HG03108 (cell line): Measurements from ENCODE around the gene EGFLAM.

Experiments
- ATAC-seq: cut with Tn5 transposase; IDR thresholded peaks from one replicate; pipeline ENCODE4 v1.9.1; 2021; ENCODE audit warnings: moderate library complexity; ENCODE audit not compliant: unreplicated experiment

EGFLAM gene

GRCh38 chr5:38265546-38266179, 7.3 kb downstream of the EGFLAM start:
- no peak for ATAC-seq

DNA sequence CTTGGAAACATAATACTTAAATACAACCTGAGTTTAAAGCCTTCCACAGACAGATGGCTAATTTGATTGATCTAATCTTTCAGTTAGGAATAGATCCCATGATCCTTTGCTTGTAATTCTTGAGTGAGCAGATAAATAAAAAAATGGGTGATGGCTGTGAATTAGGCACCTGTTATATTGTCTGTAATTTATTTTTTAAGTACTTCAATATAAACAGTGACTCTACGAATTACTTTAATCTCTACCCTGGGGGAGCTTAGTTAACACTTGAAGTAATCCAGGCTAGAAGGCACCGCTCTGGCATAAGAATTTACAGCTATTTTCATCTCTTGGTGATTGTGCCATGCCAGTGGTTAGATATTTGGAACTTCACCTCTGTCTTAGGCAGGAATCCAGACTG, 9.0 kb downstream of the EGFLAM start:
- ATAC-seq = no peak

- no peak for ATAC-seq
These were observed 15.3 kb downstream of the EGFLAM start for GRCh38 chr5:38273626-38274025.

DNA sequence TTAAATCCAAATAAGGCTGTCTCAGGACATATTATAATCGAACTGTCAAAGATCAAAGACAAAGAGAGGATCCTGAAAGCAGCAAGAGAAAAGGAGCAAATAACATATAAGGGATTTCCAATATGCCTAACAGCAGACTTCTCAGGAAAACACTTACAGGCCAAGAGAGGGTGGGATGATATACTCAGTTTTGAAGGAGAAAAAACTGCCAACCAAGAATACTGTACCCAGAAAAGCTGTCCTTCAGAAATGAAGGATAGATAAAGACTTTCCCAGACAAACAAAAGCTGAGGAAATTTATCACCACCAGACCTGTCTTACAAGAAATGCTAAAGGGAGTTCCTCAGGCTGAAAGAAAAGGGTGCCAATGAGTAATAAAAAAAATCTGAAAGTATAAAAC, 16.0 kb downstream of the EGFLAM start:
- ATAC-seq = no peak

DNA sequence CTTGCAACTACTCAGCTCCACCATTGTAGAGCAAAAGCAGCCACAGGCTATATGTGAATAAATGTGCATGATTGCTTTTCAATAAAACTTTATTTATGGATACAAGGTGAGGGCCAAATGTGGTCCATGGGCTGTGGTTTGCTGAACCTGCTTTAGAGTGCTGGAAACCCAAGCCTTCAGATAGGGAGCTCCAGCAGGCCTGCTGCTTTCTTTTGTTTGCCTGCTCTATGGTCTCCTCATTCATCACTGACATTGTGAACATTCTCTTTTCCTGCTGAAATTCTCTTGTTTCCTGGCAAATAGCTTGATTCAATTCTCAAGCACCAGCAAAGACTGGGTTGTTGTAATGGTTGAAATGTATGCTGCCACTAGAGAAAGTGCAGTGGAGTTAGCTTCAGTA, 26.0 kb downstream of the EGFLAM start:
- ATAC-seq = no peak

GRCh38 chr5:38285226-38285625, 26.9 kb downstream of the EGFLAM start:
- ATAC-seq = no peak

GRCh38 chr5:38286002-38286401, 27.6 kb downstream of the EGFLAM start:
- ATAC-seq = no peak

DNA sequence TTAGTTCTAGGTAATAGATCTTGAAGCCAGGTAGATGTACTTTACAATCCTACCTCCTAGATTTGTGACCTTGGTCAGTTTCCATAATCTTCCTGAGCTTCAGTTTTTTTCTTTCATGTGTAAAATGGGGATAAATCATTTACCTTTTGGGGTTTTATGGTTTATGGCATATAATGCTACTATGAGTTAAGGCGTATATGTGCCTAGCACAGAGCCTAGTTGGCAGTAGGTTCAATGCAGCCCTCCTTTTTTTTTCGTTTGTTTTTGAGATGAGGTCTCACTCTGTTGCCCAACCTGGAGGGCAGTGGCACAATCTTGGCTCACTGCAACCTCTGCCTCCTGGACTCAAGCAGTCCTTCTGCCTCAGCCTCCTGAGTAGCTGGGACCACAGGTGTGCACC, 28.8 kb downstream of the EGFLAM start:
- no peak for ATAC-seq

- ATAC-seq = no peak
These were observed 31.1 kb downstream of the EGFLAM start for GRCh38 chr5:38289457-38289856.

DNA sequence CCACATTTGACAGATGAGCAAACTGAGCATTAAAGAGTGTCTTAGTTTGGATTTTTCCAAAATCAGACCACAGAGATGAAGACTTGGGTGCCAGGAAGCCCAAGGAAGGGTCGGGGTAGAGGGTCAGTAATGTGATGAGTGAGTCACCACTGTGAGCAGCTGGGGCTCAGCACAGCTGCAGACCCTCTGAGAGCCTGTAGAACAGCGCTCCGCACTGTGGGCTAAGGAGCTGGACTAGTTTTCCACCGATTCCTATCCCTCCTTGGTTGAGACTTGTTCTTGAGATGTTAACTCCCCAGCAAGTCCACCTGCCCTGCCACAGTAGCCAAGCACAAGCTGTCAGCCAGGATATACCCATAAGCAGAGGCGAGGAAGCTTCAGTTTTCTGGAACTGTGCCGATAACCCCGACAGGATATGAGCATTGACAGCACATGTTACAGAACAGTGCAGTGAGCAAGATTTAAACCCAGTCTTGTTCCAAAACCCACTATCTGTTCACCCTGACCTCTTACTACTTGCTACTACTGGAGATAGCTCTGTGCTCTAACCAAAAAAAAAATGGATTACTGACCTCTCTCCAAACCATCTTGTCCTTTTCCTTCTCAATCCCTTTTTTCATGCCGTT, 31.8 kb downstream of the EGFLAM start:
- ATAC-seq = no peak

GRCh38 chr5:38291355-38291754, 33.0 kb downstream of the EGFLAM start:
- no peak for ATAC-seq

GRCh38 chr5:38292228-38292627, 33.9 kb downstream of the EGFLAM start:
- ATAC-seq = no peak

- ATAC-seq = no peak
These were observed 37.4 kb downstream of the EGFLAM start for GRCh38 chr5:38295751-38296150.

GRCh38 chr5:38297830-38298608, 39.7 kb downstream of the EGFLAM start:
- ATAC-seq = no peak

- no peak for ATAC-seq
These were observed 41.2 kb downstream of the EGFLAM start for GRCh38 chr5:38299585-38299984.

DNA sequence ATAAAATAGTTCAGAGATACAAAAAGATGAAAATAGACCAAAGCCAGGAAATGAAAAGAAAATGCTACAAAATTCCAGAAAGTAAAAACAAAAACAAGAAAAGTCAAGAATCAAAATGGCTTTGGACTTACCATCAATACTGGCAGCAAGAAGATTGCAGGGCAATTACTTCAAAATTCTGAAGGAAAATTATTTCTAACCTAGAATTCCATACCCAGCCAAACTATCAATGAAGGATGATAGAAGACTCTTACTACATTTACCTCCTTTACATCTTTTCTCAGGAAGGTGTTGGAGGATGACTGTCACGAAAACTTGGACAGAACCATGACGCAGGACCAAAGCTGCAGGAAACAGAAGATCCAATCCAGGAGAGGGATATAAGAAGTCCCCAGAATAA, 46.8 kb downstream of the EGFLAM start:
- no peak for ATAC-seq

DNA sequence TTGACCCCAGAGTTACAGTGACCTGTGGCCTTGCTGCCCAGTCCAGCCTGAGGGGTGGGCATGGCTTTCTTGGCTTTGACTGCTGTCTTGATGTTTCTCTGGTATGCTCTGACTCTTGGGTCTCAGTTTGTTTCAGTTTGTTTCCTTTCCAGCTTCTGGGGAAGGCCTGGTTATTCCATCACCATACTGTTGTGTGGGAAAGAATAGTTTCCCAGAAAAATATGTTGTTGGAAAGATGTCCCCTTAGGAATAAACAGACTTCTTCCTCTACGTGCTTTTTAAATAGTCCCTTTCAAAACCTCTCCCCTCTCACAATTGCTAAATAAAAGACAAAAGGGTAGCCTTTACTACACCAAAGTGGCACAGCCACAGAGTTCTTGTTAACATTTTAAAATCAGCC, 49.5 kb downstream of the EGFLAM start:
- no peak for ATAC-seq

DNA sequence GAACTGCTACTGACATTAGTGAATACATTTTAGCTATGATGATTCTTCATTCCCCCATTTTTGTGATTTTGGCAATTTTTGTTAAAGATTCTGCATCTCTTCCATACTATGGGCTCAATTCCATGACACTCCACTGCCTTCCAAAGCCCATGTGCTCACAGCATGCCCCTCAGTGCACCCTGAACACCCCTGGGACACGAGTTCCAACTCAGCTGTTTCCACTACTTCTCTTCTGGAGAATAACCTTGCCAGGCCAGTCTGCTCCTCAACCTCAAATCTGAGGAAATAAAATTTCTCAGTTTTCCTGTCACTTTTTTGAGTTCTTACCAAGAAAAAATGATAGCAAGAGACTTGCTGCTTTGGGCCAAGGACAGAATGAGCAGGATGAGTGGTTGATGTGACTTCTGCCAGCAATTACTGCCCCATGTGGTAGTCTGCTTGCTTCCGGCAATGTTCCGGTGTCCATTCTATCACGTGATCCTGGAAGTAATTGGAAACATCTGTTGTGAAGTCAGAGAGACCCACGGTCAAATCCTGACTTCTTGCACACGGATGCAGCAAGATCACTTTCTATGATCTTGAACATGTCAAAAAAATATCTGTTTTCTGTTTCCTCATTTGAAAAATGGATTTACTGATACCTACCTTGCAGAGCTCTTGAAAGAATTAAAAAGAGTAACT, 58.3 kb downstream of the EGFLAM start:
- no peak for ATAC-seq

- no peak for ATAC-seq
These were observed 59.5 kb downstream of the EGFLAM start for GRCh38 chr5:38317868-38318267.

GRCh38 chr5:38319491-38319890, 61.1 kb downstream of the EGFLAM start:
- ATAC-seq = no peak

GRCh38 chr5:38321978-38322377, 63.6 kb downstream of the EGFLAM start:
- ATAC-seq = no peak
